ENCODE results near the gene BSND.
A peak's percentile ranks its signal among the peaks of the same experiment; 100 is the strongest.

The BSND gene

DNA sequence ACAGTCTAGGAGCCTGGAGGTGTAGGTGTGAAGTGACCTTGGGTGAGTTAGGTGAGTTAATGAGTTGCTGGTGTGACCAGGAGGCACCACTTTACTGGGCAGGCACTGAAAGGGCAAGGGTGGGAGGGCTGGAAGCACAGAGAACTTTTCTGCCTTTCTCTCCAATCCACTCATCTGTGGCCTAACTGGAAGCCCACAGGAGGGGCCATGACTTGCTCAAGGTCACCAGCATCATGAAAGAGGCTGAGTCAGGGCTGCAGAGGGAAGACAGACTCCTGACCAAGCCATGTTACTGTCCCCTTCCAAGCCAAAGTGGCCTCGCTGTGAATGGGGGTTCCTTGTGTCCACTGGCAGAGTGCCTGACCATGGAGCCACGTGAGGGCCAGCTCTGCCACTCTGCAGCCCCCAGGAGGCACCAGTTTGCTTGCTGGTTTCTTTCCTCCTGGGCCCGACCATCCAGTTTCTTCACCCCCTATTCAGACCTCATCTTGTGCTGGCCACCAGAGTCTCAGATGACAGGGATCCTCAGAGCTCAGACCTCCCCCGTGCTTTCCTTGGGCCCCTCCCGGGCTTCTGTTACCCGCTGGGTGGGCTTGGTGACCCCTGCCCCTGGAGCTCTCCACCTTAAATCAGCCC lies 4.3 kb upstream of the BSND start:
- DNase-seq, result no peak

DNA sequence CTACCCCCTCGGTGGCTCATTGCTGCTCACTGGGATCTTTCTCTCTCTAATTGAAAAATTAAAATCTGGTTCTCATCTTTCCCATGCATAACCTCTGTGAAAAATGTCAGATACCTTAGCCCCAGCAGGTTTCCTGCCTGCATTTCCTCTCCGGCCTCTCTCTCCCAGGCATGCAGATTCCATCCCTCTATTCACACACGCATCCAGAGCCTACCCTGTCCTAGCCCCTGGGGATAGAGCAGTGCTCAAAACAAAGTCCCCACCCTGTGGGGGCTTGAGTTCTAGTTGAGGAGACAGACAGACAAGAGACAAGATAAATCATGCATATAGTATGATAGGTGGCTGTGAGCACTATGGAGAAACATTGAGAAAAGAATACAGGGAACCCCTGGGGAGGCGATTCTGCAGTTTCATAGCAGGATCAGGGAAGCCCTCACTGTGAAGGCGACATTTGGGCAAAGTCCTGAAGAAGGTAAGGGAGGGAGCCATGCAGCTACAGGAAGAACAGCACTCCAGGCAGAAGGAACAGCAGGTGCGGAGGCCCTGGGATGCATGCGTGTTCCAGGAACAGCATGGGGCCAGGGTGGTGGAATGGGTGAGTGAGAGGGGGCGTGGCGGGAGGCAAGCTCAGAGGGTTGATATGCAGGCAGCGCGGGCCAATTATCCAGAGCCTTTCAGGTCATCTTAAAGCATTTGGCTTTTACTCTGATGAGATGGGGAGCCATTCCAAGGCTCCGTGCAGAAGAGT lies 3.5 kb upstream of the BSND start:
- DNase-seq, result no peak

DNA sequence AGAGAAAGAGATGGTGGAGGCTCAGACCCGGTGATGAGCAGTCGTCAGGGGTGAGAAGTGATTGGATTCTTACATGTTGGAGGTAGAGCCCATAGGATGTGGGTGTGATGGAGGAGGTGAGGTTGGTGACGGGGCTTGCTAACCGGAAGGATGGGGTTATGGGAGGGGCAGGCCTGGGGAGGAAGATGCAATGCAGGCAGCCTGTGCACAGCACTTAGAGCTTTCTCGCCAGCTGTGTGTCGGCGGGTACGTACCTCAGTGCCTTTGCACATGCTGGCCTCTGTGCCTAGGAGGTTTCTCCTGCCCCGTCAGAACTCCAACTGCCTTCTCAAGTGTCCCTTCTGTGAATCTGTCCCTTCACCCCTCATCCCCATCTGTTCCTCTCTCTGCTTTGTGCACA lies 2.9 kb upstream of the BSND start:
- DNase-seq, result no peak

DNA sequence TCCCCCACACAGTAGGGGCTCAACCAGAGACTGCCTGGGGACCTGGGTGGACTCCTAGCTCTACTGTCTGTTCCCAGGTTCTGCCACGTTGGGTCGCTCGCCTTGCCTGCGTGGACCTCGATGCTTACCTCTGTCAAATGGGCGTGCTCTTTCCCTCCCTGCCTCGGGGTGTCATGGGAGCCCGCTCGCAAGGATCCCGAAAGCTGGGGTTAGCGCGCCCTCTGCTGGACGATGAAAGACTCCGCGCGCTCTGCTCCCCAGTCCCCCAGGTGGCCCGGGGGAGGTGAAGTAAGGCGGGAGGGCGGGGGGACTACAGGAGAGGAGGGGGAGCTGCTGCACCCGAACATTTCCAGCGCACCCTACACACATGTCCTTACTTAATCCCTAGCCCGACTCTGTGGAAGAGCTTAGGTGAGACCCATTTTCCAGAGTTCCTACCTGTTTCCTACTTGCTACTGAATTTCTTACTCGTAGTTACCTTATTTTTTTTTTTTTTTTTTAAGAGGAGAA lies 2.3 kb upstream of the BSND start:
- peak; percentile 72 for DNase-seq

DNA sequence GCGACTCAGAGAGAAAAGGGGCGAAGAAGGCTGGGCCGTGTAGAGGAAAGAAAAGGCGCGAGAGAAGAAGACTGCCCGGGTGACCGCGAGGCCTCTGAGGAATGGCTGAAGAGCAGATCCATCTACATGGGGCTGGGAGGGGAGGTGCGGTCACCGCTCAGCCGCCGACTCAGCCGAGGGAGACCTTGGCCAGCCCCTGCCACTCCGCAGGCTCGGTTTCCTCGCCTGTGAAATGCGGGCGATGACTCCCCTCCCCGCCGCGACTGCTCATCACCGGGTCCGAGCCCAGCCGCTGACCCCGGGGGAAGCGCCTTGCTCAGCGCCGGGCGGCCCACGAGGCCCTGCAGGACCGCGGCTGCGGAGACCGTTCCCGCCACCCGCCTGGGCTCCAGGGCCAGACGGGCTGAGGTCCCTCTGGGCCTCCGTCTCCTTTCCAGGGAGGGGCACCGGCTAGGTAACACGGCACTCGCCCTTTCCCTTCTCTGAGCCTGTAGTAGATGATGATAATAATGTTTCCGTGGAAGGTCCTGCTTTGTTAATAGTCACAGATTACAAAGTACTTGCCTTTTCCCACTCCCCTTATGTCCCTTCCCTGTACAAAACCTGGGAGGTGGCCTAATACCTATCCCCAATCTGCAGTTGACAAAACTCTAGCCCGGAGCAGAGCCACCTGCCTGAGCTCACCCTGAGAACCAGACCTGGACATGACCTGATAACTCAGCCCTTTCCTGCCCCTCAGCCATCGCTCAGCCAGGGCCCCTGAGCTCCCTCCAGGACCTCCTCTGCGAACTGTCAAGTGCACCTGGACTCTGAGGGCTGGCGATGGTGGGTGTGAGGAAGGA lies 1.6 kb upstream of the BSND start:
- DNase-seq, result no peak

DNA sequence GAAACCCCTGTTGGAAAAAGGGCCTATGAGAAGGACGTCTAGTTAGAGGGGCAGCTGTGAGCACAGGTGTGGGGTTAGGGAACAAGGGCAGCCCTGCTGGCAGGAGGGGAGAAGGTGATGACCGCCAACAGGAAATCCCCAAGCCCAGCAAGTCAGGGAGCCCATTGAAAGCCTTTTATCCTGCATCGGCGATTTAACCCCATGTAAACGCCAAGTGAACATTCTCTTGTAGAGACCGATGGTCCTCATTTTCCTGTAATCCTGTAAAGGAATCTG lies 1.1 kb upstream of the BSND start:
- no peak for DNase-seq

DNA sequence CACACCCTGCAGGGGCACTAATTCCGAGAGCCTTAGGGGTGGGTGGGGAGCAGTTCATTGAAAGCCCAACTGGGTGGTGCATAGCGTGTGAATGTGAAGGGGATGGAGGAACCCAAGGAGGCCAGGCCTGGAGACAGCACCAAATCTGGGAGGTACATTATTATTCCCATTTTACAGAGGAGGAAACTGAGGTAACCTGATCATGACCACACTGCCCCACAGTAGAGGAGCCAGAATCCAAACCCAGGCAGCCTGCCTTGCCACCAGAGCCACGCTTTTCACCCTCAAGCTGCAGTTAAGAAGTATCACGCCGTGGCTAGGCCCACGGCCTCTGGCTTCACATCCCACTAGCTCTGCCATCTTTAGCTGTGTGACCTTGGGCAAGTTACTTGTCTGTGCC lies 633 bp upstream of the BSND start:
- DNase-seq, result no peak

DNA sequence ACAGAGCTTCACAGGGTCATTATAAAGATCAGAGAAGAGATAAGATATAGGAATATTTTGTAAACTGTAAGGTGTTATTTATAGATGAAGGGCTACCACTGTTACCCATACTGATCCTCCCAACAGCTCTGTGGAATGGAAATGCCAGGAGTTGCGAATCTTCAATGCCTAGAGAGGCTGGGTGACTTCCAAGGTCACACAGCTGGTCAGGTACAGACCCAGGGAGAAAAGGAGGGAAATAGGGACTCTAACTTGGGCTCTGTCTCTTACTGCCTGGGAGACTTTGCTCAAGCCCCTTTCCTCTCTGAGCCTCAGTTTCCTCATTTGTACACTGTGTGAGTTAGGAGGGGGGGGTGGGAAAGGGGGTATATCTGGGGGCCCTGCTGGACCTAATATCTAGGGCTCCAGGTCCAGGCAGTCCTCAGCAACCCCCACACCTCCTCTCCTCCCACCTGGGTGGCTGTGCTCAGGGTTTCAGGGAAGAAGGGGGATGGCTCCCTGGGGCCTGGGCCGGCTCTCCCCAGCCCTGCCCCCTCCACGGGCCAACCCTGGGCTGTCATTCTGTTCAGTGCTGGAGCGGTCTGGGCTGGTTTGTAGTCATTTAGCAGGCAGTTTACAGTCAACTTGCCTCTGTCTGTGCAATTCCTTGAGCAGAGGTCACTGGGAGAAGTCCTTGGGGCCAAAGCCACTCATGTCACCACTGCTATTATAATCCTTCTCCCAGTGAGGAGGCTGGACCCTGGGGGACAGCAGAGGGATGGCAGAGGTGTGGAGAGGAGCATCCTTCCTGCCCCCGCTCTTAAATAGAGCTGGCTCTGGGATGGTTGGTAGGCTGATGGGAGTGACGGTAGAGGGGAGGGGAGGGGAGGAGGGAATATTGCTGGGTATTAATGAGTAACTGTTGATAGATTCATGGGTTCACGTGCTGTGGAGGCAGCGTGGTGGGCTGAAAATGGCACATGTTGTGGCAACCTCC lies 1.7 kb downstream of the BSND start:
- DNase-seq, result no peak

DNA sequence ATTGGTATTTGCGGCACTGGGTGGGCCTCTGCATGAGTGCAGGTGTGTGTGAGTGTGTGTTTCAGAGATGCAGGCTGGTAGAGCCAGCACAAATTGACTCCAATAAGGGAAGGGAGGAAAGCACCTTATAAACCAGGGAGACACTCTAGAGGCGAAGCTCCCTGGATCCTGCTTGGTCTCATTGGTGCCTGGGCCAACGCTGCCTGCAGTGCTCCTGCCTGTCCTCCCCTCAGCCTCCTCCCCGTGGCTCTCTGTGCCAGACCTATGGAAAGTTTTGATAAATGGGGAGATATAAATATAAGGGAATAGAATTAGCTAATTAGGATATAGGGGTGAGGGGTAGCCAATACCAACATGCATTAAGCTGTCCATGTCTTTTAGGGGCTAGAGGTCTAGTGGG lies 2.6 kb downstream of the BSND start:
- DNase-seq, result no peak

DNA sequence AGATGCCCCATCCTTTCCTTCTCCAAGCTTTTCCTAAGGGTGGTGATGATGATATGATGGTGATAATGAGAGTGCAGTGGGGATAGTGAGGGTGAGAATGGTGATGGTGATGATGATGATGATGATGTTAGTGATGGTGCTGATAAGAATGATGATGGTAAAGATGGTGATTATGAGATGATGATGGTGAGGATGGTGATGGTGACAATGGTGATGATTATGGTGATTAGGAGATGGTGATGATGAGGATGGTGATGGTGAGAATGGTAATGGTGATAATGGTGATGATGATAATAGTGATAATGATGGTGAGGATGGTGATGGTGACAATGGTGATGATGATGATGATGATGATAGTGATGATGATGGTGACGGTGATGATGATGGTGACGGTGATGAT lies 4.0 kb downstream of the BSND start:
- DNase-seq, result no peak

DNA sequence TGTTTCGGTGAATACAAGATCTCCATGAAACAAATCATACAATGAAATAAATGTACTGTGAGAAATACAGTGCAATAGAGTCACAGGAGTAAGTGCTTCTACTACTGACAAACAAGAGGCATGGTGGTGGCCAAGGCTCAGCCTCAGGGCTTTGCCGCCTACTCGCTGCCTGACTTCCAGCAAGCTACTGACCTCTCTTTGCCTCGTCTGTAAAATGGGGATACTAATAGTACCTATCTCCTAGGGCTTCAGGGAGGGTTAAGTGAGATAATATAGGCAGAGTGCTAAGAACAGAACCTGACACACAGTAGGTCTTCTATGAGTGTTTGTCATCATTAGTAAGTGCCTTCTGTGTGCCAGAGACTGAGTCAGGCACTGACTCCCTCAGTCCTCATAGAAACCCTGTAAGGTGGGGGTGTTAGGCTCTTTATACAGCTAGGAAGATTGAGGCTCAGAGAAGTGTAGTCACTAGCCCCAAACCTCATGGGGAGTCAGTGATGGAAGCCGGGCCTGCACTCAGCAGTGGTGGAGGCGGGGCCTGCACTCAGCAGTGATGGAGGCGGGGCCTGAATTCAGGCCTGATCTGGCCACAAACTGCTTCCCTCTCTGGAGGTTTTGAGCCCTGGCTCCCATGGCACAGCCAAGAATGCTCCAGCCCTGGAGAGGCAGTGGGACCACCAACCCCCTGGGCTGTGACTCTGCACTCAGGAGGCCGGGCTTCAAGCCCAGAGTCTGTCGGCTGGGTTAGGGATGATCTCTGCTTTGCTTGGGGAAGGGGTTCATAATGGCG lies 6.8 kb downstream of the BSND start:
- peak; percentile 8 for DNase-seq

DNA sequence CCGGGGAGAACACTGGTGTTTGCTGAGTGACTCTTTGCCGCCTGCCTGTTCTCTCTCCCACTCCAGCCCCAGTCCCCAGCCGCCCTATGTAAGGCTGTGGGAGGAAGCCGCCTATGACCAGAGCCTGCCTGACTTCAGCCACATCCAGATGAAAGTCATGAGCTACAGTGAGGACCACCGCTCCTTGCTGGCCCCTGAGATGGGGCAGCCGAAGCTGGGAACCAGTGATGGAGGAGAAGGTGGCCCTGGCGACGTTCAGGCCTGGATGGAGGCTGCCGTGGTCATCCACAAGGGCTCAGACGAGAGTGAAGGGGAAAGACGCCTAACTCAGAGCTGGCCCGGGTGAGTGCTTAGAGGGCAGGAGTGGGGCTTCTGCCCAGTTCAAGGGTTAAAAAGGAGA lies 8.2 kb downstream of the BSND start:
- no peak for DNase-seq

DNA sequence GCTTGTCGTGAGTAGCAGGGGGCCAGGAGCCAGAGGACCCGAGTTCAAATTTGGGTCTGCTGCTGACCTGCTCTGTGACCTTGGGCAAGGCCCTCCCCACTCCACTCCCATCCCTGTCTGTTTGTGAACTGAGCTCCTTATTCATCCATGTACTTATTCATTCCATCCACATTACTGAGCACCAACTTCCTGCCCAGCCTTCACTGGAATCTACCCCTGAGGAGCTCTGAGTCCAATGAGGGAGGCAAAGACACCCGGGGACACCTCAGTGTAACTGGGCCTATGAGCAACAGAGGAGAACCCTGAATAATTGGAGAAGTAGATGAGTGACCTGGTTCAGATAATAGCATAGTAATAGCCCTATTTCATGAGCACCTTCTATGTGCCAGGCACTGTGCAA lies 8.9 kb downstream of the BSND start:
- DNase-seq, result no peak

DNA sequence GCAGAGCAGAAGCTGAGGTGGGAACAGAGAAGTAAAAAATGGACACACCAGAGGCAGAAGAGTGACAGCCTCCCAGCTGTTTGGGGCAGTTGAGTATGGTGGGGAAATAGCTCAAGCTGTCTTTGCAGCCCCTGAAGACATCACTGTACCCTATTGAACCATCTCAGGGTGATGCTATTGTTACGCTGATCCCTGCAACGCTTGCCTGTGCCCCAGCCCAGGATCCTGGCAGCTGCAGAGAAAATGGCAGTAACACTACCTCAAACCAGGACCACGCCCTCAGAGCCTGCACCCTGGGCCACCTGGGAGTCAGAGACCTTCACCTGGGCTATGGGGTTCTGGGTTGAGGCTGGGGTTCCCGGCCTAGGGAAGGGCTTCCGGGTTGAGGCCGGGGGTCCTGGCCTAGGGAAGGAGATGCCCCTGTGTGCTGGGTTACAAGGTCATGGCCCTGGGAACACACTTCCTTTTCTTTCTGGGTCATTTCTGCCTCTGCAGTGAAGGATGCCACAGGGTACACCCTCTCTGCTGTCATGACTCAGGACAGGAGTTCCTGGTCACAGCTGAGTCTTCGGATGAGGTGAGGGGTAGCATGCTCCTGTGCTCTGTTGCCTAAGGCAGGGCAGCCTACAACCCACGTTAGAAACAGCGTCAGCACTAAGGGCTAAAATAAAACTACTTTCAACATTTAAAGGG lies 11.6 kb downstream of the BSND start:
- no peak for DNase-seq

DNA sequence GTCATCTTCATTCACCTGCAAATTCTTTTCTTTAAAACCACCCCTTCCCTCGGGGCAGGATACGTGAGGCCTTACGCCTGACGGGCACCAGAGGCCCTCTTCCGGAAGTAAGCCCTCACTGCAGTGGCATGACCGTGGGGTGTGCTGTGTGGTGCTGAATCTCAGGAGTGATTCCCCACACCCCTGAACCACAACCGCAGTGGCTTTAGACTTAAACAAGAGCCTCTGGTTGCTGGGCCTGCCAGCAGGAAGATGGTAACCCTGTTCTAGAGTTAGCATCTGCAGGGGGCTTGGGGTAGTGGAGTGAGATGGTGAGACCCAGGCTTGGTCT lies 12.1 kb downstream of the BSND start:
- no peak for DNase-seq

DNA sequence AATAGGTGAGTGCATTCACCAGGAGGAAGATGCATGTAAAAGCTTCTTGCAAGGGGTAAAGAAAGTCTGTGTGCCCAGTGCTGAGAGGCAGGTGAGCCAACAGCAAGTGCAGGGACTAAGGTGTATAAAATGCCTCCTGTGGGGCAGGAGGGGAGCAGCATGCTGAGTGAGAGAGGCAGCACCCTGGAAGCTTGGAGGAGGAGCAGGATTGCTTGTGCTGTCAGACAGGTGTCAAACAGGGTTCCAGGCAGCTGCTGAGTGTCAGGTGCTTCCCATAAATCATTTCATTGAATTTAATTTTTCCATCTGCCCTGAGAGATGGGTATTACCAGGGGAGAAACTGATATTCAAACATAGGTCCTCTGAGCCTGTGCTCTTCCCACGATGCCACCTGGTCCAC lies 13.9 kb downstream of the BSND start:
- DNase-seq, result no peak

DNA sequence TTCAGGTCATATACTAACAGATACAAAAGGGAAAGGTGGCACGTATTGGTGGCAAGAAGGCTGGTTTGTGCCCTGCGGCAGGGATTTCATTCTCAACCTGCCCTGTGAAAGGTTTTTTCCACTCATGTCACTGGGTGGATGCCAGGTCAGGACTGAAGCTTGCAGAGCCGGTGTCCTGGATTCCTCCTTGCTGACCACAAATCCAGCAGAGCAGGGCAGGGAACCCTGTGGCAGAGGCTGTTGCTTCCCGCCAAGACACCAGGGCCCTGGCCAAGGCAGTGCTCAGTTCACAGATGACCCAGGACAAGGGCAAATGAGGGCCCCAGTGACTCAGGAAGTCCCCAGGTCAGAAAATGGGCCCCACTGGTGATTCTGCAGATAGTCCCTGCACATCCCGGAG lies 16.4 kb downstream of the BSND start:
- no peak for DNase-seq

DNA sequence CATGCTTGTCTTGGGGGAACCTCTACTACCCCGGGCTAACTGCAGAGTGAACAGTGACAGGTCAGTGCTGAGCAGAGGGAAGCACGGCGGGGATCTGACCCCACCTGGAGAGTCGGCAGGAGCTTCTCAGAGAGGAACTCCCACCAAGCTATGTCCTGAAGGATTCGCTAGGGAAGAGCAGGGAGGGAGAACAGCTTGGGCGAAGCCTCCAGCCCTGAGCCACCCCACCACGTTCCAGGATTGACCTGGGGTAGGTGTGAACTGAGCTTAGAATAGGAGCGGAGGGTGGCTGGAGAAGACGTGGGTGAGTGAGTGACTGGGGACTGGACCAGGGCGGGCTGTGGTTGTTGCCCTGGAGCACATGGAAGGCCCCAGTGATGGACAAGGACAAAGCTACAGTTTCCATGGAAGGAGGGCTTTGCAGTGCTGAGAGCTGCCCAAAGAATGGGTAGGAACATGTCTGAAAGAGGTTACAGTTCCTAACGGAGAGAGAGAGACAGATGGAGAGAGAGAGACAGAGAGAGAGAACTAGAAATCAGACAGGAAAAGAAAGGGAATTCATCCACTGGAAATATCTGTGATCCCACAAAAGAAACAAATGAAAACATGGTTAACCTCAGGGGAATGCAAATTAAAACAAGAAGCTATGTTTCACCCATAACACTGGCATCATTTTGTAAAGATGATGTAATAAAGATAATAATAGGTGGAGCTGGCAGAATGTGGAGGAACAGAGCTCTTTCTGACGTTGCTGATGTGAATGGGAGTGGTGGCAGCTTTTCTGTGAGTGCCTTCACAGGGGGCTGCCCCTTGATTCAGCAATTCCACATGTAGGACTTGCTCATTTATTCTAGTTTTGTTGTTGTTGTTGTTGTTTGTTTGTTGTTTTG lies 17.2 kb downstream of the BSND start:
- no peak for DNase-seq

DNA sequence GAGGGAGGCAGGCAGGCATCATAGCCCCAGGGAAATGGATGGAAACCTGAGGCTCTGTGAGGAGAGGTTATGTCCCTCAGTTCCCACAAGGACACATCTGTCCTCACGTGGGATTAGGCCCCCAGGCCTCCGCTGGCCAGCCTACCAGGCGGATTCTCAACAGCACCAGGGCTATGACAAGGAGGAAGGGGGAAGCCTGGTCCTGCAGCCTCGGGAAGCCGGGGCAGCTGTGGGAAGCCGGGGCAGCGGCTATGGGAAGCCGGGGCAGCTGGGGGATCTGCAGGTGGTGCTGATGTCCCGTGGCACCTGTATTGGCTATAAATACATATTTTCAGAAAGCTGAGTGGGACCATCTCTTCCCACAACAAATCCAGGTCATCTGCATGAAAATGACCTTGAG lies 19.7 kb downstream of the BSND start:
- DNase-seq, result no peak

DNA sequence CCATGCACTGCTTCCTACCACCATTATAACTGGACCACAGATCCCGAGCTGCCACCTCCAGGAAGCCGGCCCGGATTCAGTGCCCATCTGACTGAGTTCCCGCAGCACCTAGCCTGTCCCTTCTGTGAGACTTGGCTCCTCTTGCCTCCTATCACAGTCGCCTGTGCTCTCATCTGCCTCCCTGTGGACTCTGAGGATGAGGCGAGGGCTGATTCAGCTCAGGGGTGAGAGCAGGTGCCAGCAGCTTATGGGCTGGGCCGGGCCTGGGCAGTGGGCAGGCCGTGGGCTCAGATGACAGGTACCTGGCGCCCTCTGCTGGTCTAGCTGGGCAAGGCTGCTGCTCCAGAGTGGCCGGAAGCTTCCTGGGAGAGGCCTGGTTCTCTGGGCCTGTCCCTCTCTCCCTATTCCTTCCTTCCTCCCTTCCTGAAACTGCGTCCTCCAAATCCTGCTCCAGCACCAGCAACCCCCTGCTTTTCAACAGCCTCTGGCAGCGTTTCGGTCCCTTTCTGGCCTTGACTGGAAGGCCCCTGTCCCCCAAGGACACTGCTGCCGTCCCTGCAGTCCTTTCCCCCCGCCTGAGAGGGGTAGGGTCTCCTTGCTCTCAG lies 23.3 kb downstream of the BSND start:
- DNase-seq, result peak; percentile 83
